Measurements from ENCODE around the gene CEND1. TPM values are rescaled to one million over a fixed set of nuclear protein-coding genes. Genes with fewer than 3 reads are reported as not detected.

CEND1 gene
- total and polyA plus RNA-seq, 2 donors (not counting 3 experiments of a cell fraction or from before 2014, with no cell fraction given) = 0.15 to 0.40 TPM

- Histone ChIP-seq H3K4me1 (ENCODE audit: control insufficient read depth, extremely low read depth, insufficient read depth, low read length) (peaks cover 20% of the 10 kb centered on the region), H3K27me3 (ENCODE audit: control insufficient read depth in 2 of 2, insufficient read depth in 2 of 2, low read length in 2 of 2) (no peaks in the 10 kb centered on the region), H3K79me2 (ENCODE audit: control insufficient read depth, insufficient read depth, low read length) (peaks cover 19% of the 10 kb centered on the region), H3K27ac (ENCODE audit: insufficient read depth, low read depth, low read length) (peak overlapping the region; percentile 89), H3K36me3 (ENCODE audit: control insufficient read depth in 2 of 2, extremely low read depth in 1 of 2, insufficient read depth in 2 of 2, low read length in 2 of 2) (peaks cover 4 to 17% of the 10 kb centered on the region in 2 experiments), H4K20me1 (replicated peaks; ENCODE audit: control insufficient read depth, extremely low read depth, insufficient read depth, low read length) (no peaks in the 10 kb centered on the region), H3K9ac (replicated peaks; ENCODE audit: extremely low read depth, insufficient read depth, low read length) (peak overlapping the region; percentile 94), H3K9me3 (replicated peaks; ENCODE audit: control insufficient read depth, insufficient read depth, low read length) (no peaks in the 10 kb centered on the region), H2AFZ (ENCODE audit: low read depth, low read length) (no peak overlapping the region), H3K9me1 (replicated peaks; ENCODE audit: control insufficient read depth, extremely low read depth, insufficient read depth, low read length) (no peaks in the 10 kb centered on the region), H3K4me2 (ENCODE audit: insufficient read depth, low read length) (peak overlapping the region; percentile 63), H3K4me3 (replicated peaks in 1 of 3; ENCODE audit: insufficient read depth in 1 of 3, low read depth in 1 of 3, low read length in 3 of 3) (peak overlapping the region in 2 of 3 experiments; percentile 52 to 79)
- no peak for TF ChIP-seq GATA2 (IDR thresholded peaks at IDR 0.05; ENCODE audit: insufficient read depth, insufficient read length, low read depth, low read length)
- TF ChIP-seq CTCF (IDR thresholded peaks at IDR 0.05; ENCODE audit: extremely low read depth in 1 of 2, insufficient read depth in 1 of 2, low read depth in 1 of 2, low read length in 2 of 2) = no peak
- peak; percentile 20 for TF ChIP-seq FOS (IDR thresholded peaks at IDR 0.05; ENCODE audit: borderline replicate concordance, insufficient read depth, low read length)
- TF ChIP-seq, protein P1, sequence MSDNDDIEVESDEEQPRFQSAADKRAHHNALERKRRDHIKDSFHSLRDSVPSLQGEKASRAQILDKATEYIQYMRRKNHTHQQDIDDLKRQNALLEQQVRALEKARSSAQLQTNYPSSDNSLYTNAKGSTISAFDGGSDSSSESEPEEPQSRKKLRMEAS (IDR thresholded peaks at IDR 0.05; ENCODE audit: insufficient read depth, insufficient read length) = no peak
- peak; percentile 7 for TF ChIP-seq POLR2A (IDR thresholded peaks at IDR 0.05; ENCODE audit: low read depth, low read length)
- TF ChIP-seq JUN (IDR thresholded peaks at IDR 0.05; ENCODE audit: borderline replicate concordance, insufficient read depth, insufficient read length, low read depth) = no peak
- no peak for TF ChIP-seq EZH2 (IDR thresholded peaks at IDR 0.05; ENCODE audit: borderline replicate concordance, low read depth, low read length, severe bottlenecking)
- TF ChIP-seq MYC (IDR thresholded peaks at IDR 0.05; ENCODE audit: low read depth, low read length) = no peak
- peak; percentile 38 for DNase-seq (ENCODE audit: low read depth, low spot score)
- FAIRE-seq = peak; percentile 58
- CTCF ChIA-PET = no interaction called here
- intact Hi-C loops (cut with micrococcal nuclease) (no loop called here), dilution Hi-C loops (cut with MboI; ENCODE audit: extremely low pct_ligation_motif_present, low sequenced_read_pairs) (no loop called here)
- BruUV-seq (replicated peaks) = TSS peak; percentile 9
- POLR2A ChIA-PET = interaction anchor here (0.6 to 3.3 kb wide), 4 partner anchors 8 to 24 kb away, joined by 3 to 23 read pairs (median 9); partner anchors contain the start of gene RPLP2
These were observed 31.0 kb upstream of the CEND1 start for GRCh38 chr11:820655-821511.
